IMR-90 (cell line): ENCODE data around the gene CHST1.

Experiments used
- CTCF ChIP-seq: conservative IDR thresholded peaks from 2 replicates; pipeline ENCODE4 v1.5.1; 2012; ENCODE audit warnings: mild to moderate bottlenecking, low read depth, low read length, improper control_type of control experiment
- ELK1 ChIP-seq: fragments of 150-350 bp; IDR thresholded peaks from 2 replicates; pipeline ENCODE4 v1.6.1; 2016; ENCODE audit warnings: low read depth, mild to moderate bottlenecking, low read length, moderate library complexity, borderline replicate concordance
- NFE2L2 ChIP-seq: fragments of 150-350 bp; IDR thresholded peaks from 2 replicates; pipeline ENCODE4 v1.6.1; 2016; ENCODE audit warnings: low read depth, mild to moderate bottlenecking, low read length
- POLR2A ChIP-seq: IDR thresholded peaks from 2 replicates; pipeline ENCODE4 v1.6.1; 2012; ENCODE audit warnings: mild to moderate bottlenecking, low read depth, low read length

GRCh38 chr11:45683271-45684058 lies 18.0 kb upstream of the CHST1 start:
- TF ChIP-seq POLR2A (no peak), CTCF (no peak), NFE2L2 (no peak), ELK1 (no peak)
